MM.1S (cell line): ENCODE measurements around the gene KIAA0513.

Experiments
- CTCF ChIP-seq: fragments of 300-600 bp; sonication (generic); IDR thresholded peaks from 2 replicates; pipeline ENCODE4 v1.5.1; 2016; ENCODE audit warnings: antibody characterized with exemption, low read length, mixed read lengths
- EZH2 ChIP-seq: fragments of 300-600 bp; sonication (generic); optimal IDR thresholded peaks from 2 replicates; pipeline ENCODE3; 2017; ENCODE audit warnings: low read depth, mild to moderate bottlenecking, antibody characterized with exemption, low read length, mixed read lengths

GRCh38 chr16:85067024-85067423 is 39.4 kb downstream of the KIAA0513 start:
- TF ChIP-seq CTCF: no peak
- no peak for TF ChIP-seq EZH2
